Hepatocyte (in vitro differentiated cells): ENCODE results near the gene CACNB4. TPM values are rescaled to one million over a fixed set of nuclear protein-coding genes. Genes with fewer than 3 reads are reported as not detected.

Experiments used
- DNase-seq: peaks from one replicate; pipeline ENCODE4 v3.0.0-alpha.2; 2016; ENCODE audit warnings: low spot score
- H2AFZ ChIP-seq: fragments of 200-600 bp; sonication (generic); 2 replicates; pipeline ENCODE4 v1.6.0; 2016; ENCODE audit warnings: antibody characterized with exemption, mild to moderate bottlenecking
- H3K27ac ChIP-seq: fragments of 200-600 bp; sonication (generic); 2 replicates; pipeline ENCODE4 v1.5.1; 2016; ENCODE audit warnings: mild to moderate bottlenecking
- H3K27me3 ChIP-seq: fragments of 200-600 bp; sonication (generic); 2 replicates; pipeline ENCODE4 v1.6.1; 2016
- H3K36me3 ChIP-seq: fragments of 200-600 bp; sonication (generic); replicated peaks from 2 replicates; pipeline ENCODE4 v1.5.1; 2016; ENCODE audit warnings: low read depth; ENCODE audit not compliant: insufficient read depth
- H3K4me1 ChIP-seq: fragments of 200-600 bp; sonication (generic); 2 replicates; pipeline ENCODE4 v1.5.1; 2016; ENCODE audit warnings: mild to moderate bottlenecking, moderate library complexity; ENCODE audit not compliant: insufficient read depth
- H3K4me2 ChIP-seq: fragments of 200-600 bp; sonication (generic); 2 replicates; pipeline ENCODE4 v1.6.0; 2016
- H3K4me3 ChIP-seq: fragments of 200-600 bp; sonication (generic); 2 replicates; pipeline ENCODE4 v1.5.1; 2016; ENCODE audit warnings: mild to moderate bottlenecking
- H3K79me2 ChIP-seq: fragments of 200-600 bp; sonication (generic); 2 replicates; pipeline ENCODE4 v1.6.0; 2017; ENCODE audit warnings: mild to moderate bottlenecking
- H3K9me2 ChIP-seq: fragments of 200-600 bp; sonication (generic); replicated peaks from 2 replicates; pipeline ENCODE4 v1.6.0; 2017; ENCODE audit warnings: mild to moderate bottlenecking; ENCODE audit not compliant: insufficient read depth
- H3K9me3 ChIP-seq: fragments of 200-600 bp; sonication (generic); 2 replicates; pipeline ENCODE4 v1.5.1; 2016; ENCODE audit warnings: low read depth, mild to moderate bottlenecking
- H4K20me1 ChIP-seq: fragments of 200-600 bp; sonication (generic); 2 replicates; pipeline ENCODE4 v1.6.0; 2016; ENCODE audit warnings: mild to moderate bottlenecking; ENCODE audit not compliant: insufficient read depth, poor library complexity, severe bottlenecking
- EZH2 ChIP-seq: fragments of 200-600 bp; sonication (generic); IDR thresholded peaks from 2 replicates; pipeline ENCODE4 v1.6.1; 2016; ENCODE audit warnings: antibody characterized with exemption, mild to moderate bottlenecking, borderline replicate concordance
- EZH2phosphoT487 ChIP-seq: fragments of 200-600 bp; sonication (generic); IDR thresholded peaks from one replicate; pipeline ENCODE4 v1.6.1; 2018; ENCODE audit warnings: antibody characterized with exemption, mild to moderate bottlenecking, low read depth, moderate library complexity; ENCODE audit not compliant: unreplicated experiment, severe bottlenecking
- WGBS: methylation state at CpG from one replicate; pipeline ENCODE4 v1.1.6; 2016; ENCODE audit warnings: low lambda C conversion rate; ENCODE audit errors: missing lambda C conversion rate; 5-methylcytosine and 5-hydroxymethylcytosine counted together
- polyA plus RNA-seq: library from polyadenylated mRNA; unstranded; fragments of >200 nt; fragmentation: Nextera tagmentation; extraction: Ambion mirVana; gene quantifications from 2 replicates; pipeline ENCODE4 v1.2.1, GENCODE V29; 2016
- total RNA-seq: library from RNA; depleted of rRNA; stranded (reverse); fragments of >200 nt; gene quantifications from 2 replicates; pipeline ENCODE4 v1.2.3, GENCODE V29; 2014
- TF ChIP-seq, protein P1 (sequence below): fragments of 200-600 bp; sonication (generic); IDR thresholded peaks from 2 replicates; pipeline ENCODE4 v1.5.1; 2016; ENCODE audit warnings: antibody characterized with exemption, mild to moderate bottlenecking; ENCODE audit not compliant: poor library complexity

The CACNB4 gene
- total and polyA plus RNA-seq, 2 experiments from 2014 or later: 0.85 to 4.0 TPM

DNA sequence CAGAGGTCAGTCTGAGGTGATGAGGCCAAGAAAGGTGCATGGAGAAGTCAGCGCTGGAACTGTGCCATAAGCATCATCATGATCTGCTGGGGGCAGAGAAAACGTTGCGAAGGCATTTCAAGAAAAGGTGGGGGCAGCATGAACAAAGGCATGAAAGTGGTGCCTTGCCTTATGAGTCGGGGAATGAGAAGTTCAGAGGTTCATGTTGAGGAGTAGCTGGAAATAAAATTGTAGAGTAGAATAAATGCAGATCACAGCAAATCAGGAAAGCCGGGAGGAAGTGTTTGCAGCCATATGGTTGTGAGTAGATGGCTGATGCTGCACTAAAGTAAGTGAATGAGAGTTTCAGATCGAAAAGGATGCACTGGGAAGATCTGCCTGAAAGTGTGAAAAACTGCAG, 198.5 kb downstream of the CACNB4 start:
- Histone ChIP-seq H2AFZ (no peak overlapping the region), H3K4me2 (no peak overlapping the region), H3K9me2 (no peaks in the 10 kb centered on the region), H4K20me1 (no peaks in the 10 kb centered on the region), H3K27ac (no peak overlapping the region), H3K27me3 (no peaks in the 10 kb centered on the region), H3K4me3 (no peak overlapping the region), H3K36me3 (no peaks in the 10 kb centered on the region), H3K4me1 (no peaks in the 10 kb centered on the region), H3K9me3 (no peaks in the 10 kb centered on the region), H3K79me2 (no peaks in the 10 kb centered on the region)
- WGBS: 85% methylated on average over 6 of the region's 6 CpGs
- no peak for TF ChIP-seq EZH2phosphoT487
- TF ChIP-seq, protein P1, sequence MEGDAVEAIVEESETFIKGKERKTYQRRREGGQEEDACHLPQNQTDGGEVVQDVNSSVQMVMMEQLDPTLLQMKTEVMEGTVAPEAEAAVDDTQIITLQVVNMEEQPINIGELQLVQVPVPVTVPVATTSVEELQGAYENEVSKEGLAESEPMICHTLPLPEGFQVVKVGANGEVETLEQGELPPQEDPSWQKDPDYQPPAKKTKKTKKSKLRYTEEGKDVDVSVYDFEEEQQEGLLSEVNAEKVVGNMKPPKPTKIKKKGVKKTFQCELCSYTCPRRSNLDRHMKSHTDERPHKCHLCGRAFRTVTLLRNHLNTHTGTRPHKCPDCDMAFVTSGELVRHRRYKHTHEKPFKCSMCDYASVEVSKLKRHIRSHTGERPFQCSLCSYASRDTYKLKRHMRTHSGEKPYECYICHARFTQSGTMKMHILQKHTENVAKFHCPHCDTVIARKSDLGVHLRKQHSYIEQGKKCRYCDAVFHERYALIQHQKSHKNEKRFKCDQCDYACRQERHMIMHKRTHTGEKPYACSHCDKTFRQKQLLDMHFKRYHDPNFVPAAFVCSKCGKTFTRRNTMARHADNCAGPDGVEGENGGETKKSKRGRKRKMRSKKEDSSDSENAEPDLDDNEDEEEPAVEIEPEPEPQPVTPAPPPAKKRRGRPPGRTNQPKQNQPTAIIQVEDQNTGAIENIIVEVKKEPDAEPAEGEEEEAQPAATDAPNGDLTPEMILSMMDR: no peak
- TF ChIP-seq EZH2: no peak
- DNase-seq: no peak

DNA sequence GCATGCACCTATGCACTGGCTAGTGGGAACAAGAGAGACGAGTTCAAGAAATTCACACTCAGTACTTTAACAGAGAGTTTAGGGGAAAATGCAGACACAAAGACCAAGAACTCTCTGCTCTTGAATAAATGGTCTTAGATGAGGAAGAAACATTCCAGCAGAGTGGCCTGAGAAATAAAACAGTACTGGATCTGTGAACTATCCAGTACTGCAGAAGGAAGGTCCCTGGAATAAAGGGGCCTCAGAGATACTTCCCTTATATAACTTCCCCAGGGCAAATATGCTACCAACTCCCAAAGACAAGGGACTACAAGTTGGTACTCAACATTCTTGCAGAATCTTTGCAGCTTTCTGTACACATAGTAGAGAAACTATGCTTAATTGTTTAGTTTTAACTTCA, 199.7 kb downstream of the CACNB4 start:
- peaks cover 7% of the 10 kb centered on the region for H3K9me3 ChIP-seq
- no peak overlapping the region for H2AFZ ChIP-seq
- H3K79me2 ChIP-seq: no peaks in the 10 kb centered on the region
- no peaks in the 10 kb centered on the region for H3K27me3 ChIP-seq
- TF ChIP-seq, protein P1: no peak
- TF ChIP-seq EZH2phosphoT487 (no peak), EZH2 (no peak)
- H3K36me3 ChIP-seq: peaks cover 3% of the 10 kb centered on the region
- 86% methylated on average over 1 of the region's 1 CpG for WGBS
- no peak overlapping the region for H3K4me3 ChIP-seq
- no peak overlapping the region for H3K4me2 ChIP-seq
- DNase-seq: no peak
- H3K4me1 ChIP-seq: no peaks in the 10 kb centered on the region
- no peaks in the 10 kb centered on the region for H3K9me2 ChIP-seq
- H4K20me1 ChIP-seq: no peaks in the 10 kb centered on the region
- no peak overlapping the region for H3K27ac ChIP-seq

DNA sequence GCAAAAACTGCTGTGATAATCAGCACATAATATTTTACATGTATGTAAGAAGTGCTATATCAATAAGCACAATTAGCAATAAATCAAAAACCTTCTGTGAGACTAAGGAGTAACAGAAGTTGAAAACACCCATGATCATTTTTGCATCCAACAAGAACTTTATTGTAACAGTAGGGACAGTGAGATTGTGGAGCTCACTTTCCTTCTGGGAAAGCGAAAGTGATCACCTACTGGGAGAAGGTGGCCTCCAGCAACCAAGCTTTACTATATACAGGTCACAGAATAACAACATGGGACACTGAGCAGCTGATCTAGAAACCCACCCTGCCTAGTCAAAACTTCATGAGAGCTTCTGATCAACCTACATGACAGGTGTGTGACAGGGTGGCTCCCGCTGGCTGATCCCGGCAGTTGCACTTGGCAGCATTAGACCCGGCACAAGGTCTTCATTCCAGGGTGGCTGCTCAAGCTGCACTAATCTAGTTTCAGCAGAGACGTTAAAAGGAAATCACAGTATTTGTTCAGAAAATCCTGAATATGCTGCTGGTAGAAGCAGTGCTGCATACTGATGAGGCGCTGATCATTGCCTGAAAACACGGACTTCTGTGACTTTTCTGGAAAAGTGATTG, 207.2 kb downstream of the CACNB4 start:
- H2AFZ ChIP-seq: no peak overlapping the region
- no peak for DNase-seq
- no peak overlapping the region for H3K4me3 ChIP-seq
- H3K9me2 ChIP-seq: no peaks in the 10 kb centered on the region
- peaks cover 8% of the 10 kb centered on the region for H3K9me3 ChIP-seq
- H3K4me1 ChIP-seq: no peaks in the 10 kb centered on the region
- 70% methylated on average over 7 of the region's 7 CpGs for WGBS
- TF ChIP-seq EZH2phosphoT487 (no peak), EZH2 (no peak)
- TF ChIP-seq, protein P1: no peak
- H4K20me1 ChIP-seq: no peaks in the 10 kb centered on the region
- H3K4me2 ChIP-seq: peak overlapping the region; percentile 31
- no peaks in the 10 kb centered on the region for H3K79me2 ChIP-seq
- no peaks in the 10 kb centered on the region for H3K27me3 ChIP-seq
- no peak overlapping the region for H3K27ac ChIP-seq
- peaks cover 3% of the 10 kb centered on the region for H3K36me3 ChIP-seq

DNA sequence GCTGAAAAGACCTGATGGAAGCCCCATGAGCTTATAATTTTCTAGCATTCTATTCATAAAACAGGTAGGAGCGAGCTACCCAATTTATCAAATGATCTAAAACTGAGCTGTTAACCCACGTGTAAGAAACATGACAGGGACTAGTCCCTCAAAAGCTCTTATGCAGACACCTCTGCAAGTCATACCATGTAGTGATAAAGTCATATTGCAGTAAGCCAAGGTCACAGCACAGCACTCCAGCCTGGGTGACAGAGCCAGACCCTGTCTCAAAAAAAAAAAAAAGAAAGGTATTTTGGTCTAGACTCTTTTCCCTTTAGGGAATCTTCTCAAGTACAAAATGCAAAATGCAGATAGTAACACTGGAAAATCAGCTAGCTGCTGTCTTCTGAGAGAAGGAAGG, 211.7 kb downstream of the CACNB4 start:
- Histone ChIP-seq H3K4me3 (no peak overlapping the region), H3K9me2 (no peaks in the 10 kb centered on the region), H3K27me3 (no peaks in the 10 kb centered on the region), H2AFZ (no peak overlapping the region), H3K79me2 (no peaks in the 10 kb centered on the region), H3K9me3 (no peaks in the 10 kb centered on the region), H3K4me2 (no peak overlapping the region), H3K36me3 (no peaks in the 10 kb centered on the region), H3K27ac (no peak overlapping the region), H4K20me1 (no peaks in the 10 kb centered on the region), H3K4me1 (peaks cover 5% of the 10 kb centered on the region)
- TF ChIP-seq EZH2phosphoT487 (no peak), EZH2 (no peak)
- TF ChIP-seq, protein P1: no peak
- DNase-seq: no peak
- 73% methylated on average over 2 of the region's 2 CpGs for WGBS
